Measurements from ENCODE around the gene PADI3.

DNA sequence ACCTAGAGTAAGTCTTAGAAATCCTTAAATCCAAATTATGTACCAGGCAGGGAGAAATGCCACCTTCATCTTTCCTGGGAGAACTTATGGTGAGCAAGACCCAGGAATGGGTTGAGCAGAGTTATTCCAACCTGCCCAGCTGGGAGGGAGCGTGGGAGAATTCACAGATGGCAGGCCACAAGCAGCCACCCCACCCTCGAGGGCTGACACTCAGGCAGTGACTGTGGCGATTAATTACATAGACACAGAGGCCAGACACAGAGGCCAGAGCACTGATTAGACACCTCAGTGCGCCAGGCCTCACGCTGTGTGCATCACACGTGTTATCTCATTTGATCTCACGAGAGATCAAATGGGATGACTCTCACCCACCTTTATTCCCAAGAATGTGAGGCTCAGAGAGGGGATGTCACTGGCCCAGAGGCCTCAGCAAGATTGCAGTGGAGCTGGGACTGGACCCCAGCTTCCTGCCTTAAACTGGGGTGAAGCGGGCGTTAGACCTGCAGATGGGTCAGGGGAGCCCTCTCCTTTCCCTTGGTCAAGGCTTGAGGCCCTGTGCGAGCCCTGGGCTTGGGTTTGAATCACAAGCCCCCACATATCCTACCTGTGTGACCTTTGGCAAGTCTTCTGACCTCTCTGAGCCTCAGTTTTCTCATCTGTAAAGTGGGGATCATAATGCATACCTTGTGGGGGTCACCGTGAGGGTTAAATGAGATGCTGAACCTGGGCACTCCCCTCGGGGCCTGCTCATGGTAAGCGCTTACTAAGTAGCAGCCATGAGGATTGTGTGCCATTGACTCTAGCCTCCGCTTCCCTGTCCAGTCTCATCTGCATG is 30.3 kb downstream of the PADI3 start:
- TF ChIP-seq, protein P1, sequence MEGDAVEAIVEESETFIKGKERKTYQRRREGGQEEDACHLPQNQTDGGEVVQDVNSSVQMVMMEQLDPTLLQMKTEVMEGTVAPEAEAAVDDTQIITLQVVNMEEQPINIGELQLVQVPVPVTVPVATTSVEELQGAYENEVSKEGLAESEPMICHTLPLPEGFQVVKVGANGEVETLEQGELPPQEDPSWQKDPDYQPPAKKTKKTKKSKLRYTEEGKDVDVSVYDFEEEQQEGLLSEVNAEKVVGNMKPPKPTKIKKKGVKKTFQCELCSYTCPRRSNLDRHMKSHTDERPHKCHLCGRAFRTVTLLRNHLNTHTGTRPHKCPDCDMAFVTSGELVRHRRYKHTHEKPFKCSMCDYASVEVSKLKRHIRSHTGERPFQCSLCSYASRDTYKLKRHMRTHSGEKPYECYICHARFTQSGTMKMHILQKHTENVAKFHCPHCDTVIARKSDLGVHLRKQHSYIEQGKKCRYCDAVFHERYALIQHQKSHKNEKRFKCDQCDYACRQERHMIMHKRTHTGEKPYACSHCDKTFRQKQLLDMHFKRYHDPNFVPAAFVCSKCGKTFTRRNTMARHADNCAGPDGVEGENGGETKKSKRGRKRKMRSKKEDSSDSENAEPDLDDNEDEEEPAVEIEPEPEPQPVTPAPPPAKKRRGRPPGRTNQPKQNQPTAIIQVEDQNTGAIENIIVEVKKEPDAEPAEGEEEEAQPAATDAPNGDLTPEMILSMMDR (IDR thresholded peaks at IDR 0.05; ENCODE audit: insufficient read depth, low read length): no peak
- TF ChIP-seq POLR2AphosphoS5 (IDR thresholded peaks at IDR 0.05; ENCODE audit: low read depth): no peak
- TF ChIP-seq SPI1 (IDR thresholded peaks at IDR 0.05; ENCODE audit: borderline replicate concordance, low read depth): no peak
